G401.6 (cell line): ENCODE data around the gene TFDP1.

Source experiments
- FAIRE-seq: peaks from 2 replicates; lab custom pipeline; 2012; peaks lifted over from hg19 to GRCh38; lab: Jason Lieb, UNC

The TFDP1 gene

GRCh38 chr13:113598081-113598410 is 13.5 kb downstream of the TFDP1 start:
- no peak for FAIRE-seq

GRCh38 chr13:113598481-113598880 is 13.9 kb downstream of the TFDP1 start:
- no peak for FAIRE-seq

- no peak for FAIRE-seq
Measured at GRCh38 chr13:113599391-113599790, 14.8 kb downstream of the TFDP1 start.

GRCh38 chr13:113601166-113602070 is 16.9 kb downstream of the TFDP1 start:
- FAIRE-seq, result no peak

- no peak for FAIRE-seq
Measured at GRCh38 chr13:113602291-113602988, 17.9 kb downstream of the TFDP1 start.

GRCh38 chr13:113603116-113603710 is 18.7 kb downstream of the TFDP1 start:
- FAIRE-seq, result no peak

- no peak for FAIRE-seq
Measured at GRCh38 chr13:113604186-113604585, 19.6 kb downstream of the TFDP1 start.

- no peak for FAIRE-seq
Measured at GRCh38 chr13:113605461-113605860, 20.9 kb downstream of the TFDP1 start.

- no peak for FAIRE-seq
Measured at GRCh38 chr13:113605866-113606438, 21.4 kb downstream of the TFDP1 start.

GRCh38 chr13:113607056-113607888 is 22.7 kb downstream of the TFDP1 start:
- FAIRE-seq, result no peak

- no peak for FAIRE-seq
Measured at GRCh38 chr13:113607889-113608635, 23.5 kb downstream of the TFDP1 start.

- no peak for FAIRE-seq
Measured at GRCh38 chr13:113608967-113609533, 24.5 kb downstream of the TFDP1 start.

- FAIRE-seq, result no peak
Measured at GRCh38 chr13:113609616-113610015, 25.1 kb downstream of the TFDP1 start.

GRCh38 chr13:113610266-113610665 is 25.7 kb downstream of the TFDP1 start:
- FAIRE-seq, result no peak

- FAIRE-seq, result no peak
Measured at GRCh38 chr13:113611996-113612395, 27.4 kb downstream of the TFDP1 start.

- FAIRE-seq, result no peak
Measured at GRCh38 chr13:113612607-113613006, 28.1 kb downstream of the TFDP1 start.

GRCh38 chr13:113613789-113614379 is 29.3 kb downstream of the TFDP1 start:
- FAIRE-seq, result no peak

- FAIRE-seq, result no peak
Measured at GRCh38 chr13:113616281-113616906, 31.8 kb downstream of the TFDP1 start.

- FAIRE-seq, result no peak
Measured at GRCh38 chr13:113616991-113617749, 32.6 kb downstream of the TFDP1 start.
